HCT116 (cell line): ENCODE results near the gene MYO1F. TPM values are rescaled to one million over a fixed set of nuclear protein-coding genes. Genes with fewer than 3 reads are reported as not detected.

ENCODE experiments used
- ATAC-seq: fragments of 200-7000 bp; cut with Tn5 transposase; 2 replicates; pipeline ENCODE4 v1.9.1; 2020; ENCODE audit warnings: mild to moderate bottlenecking, moderate library complexity
- BruUV-seq: library from RNA; stranded (reverse); fragments of 400-500 nt; replicated peaks from 2 replicates; lab custom pipeline; 2021; lab: Mats Ljungman, UMichigan
- CTCF ChIA-PET: fragments of 300-600 bp; sonication (Branson Sonifier 250); formaldehyde crosslinking; loops from one replicate; lab custom pipeline; 2021; ENCODE audit warnings: antibody characterized with exemption; lab: Charles Lee
- POLR2A ChIA-PET: fragments of 300-600, 350-600 bp; sonication (Branson Sonifier 250); formaldehyde crosslinking; loops from one replicate; lab custom pipeline; 2021; ENCODE audit warnings: antibody characterized with exemption; lab: Charles Lee
- RAD21 ChIA-PET, 2 experiments: fragments of 300-600 bp; sonication (Branson Sonifier 250); formaldehyde crosslinking; loops; one replicate each; lab custom pipeline; 2023; ENCODE audit warnings: low total read pairs in 2 of 2; ENCODE audit not compliant: uncharacterized antibody in 2 of 2, unreplicated experiment in 2 of 2, low non-redundant PET in 1 of 2; lab: Charles Lee
- DNase-seq: peaks from one replicate; pipeline ENCODE4 v3.0.0-alpha.2; 2010; ENCODE audit warnings: low read depth, low spot score
- H2AFZ ChIP-seq: fragments of 200-600 bp; shearing (Covaris generic), sonication (generic); 2 replicates; pipeline ENCODE4 v1.6.1; 2017; ENCODE audit warnings: low read depth, mixed run types, mixed read lengths, antibody characterized with exemption, low read length; ENCODE audit not compliant: poor library complexity, severe bottlenecking
- H3K27ac ChIP-seq: 2 replicates; pipeline ENCODE4 v1.5.1; 2012; ENCODE audit warnings: low read depth, low read length
- H3K27me3 ChIP-seq: fragments of 200-600 bp; sonication (generic); 2 replicates; pipeline ENCODE4 v1.6.1; 2016; ENCODE audit warnings: mixed run types, low read length, mixed read lengths; ENCODE audit not compliant: insufficient read depth
- H3K36me3 ChIP-seq, 2 experiments: fragments of 200-500 bp in 1 of 2; fragments of 200-600 bp in 1 of 2; sonication (Bioruptor generic) in 1 of 2; sonication (generic) in 1 of 2; 2 replicates each; pipeline versions ENCODE4 v1.5.1 to v1.6.1; 2014 to 2016; ENCODE audit warnings: low read length in 2 of 2, inconsistent platforms in 1 of 2, mixed read lengths in 1 of 2, mixed run types in 1 of 2; ENCODE audit not compliant: insufficient read depth in 2 of 2, control insufficient read depth in 1 of 2
- H3K4me1 ChIP-seq, 2 experiments: fragments of 200-600 bp in 1 of 2; sonication (generic) in 1 of 2; 2 replicates each; pipeline versions ENCODE4 v1.5.1 to v1.6.1; 2012 to 2017; ENCODE audit warnings: low read length in 2 of 2, inconsistent platforms in 1 of 2, mild to moderate bottlenecking in 1 of 2, mixed read lengths in 1 of 2, mixed run types in 1 of 2, moderate library complexity in 1 of 2; ENCODE audit not compliant: insufficient read depth in 2 of 2, control insufficient read depth in 1 of 2
- H3K4me2 ChIP-seq: fragments of 200-600 bp; sonication (generic); 2 replicates; pipeline ENCODE4 v1.6.1; 2017; ENCODE audit warnings: mixed run types, low read length, mixed read lengths
- H3K4me3 ChIP-seq, 2 experiments: fragments of 200-600 bp in 1 of 2; sonication (generic) in 1 of 2; replicated peaks in 1 of 2; 2 replicates each; pipeline ENCODE4 v1.5.1; 2011 to 2016; ENCODE audit warnings: low read length in 2 of 2, control low read depth in 1 of 2, low read depth in 1 of 2, mild to moderate bottlenecking in 1 of 2, mixed read lengths in 1 of 2, mixed run types in 1 of 2
- H3K79me2 ChIP-seq: fragments of 200-600 bp; sonication (generic); 2 replicates; pipeline ENCODE4 v1.6.1; 2017; ENCODE audit warnings: mild to moderate bottlenecking, mixed run types, low read length, moderate library complexity, mixed read lengths; ENCODE audit not compliant: insufficient read depth
- H3K9ac ChIP-seq: fragments of 200-600 bp; sonication (generic); 2 replicates; pipeline ENCODE4 v1.6.1; 2016; ENCODE audit warnings: low read length, mixed read lengths
- H3K9me2 ChIP-seq: fragments of 200-600 bp; sonication (generic), shearing (Covaris generic); 2 replicates; pipeline ENCODE4 v1.6.1; 2017; ENCODE audit warnings: mixed run types, mild to moderate bottlenecking, moderate library complexity; ENCODE audit not compliant: insufficient read depth
- H3K9me3 ChIP-seq, 2 experiments: fragments of 200-500 bp in 1 of 2; fragments of 200-600 bp in 1 of 2; sonication (Bioruptor generic) in 1 of 2; sonication (generic) in 1 of 2; 2 replicates each; pipeline ENCODE4 v1.6.1; 2014 to 2017; ENCODE audit warnings: low read length in 2 of 2, mixed read lengths in 2 of 2, inconsistent platforms in 1 of 2, low read depth in 1 of 2, mild to moderate bottlenecking in 1 of 2, mixed run types in 1 of 2, moderate library complexity in 1 of 2; ENCODE audit not compliant: control insufficient read depth in 1 of 2, insufficient read depth in 1 of 2
- H4K20me1 ChIP-seq: fragments of 200-600 bp; sonication (generic), shearing (Covaris generic); 2 replicates; pipeline ENCODE4 v1.6.1; 2017; ENCODE audit warnings: mixed run types, mild to moderate bottlenecking, moderate library complexity; ENCODE audit not compliant: insufficient read depth
- ATF3 ChIP-seq: IDR thresholded peaks from 2 replicates; pipeline ENCODE4 v1.6.1; 2012
- EGR1 ChIP-seq: IDR thresholded peaks from 2 replicates; pipeline ENCODE4 v1.6.1; 2012; ENCODE audit warnings: low read depth
- ELF1 ChIP-seq: IDR thresholded peaks from 2 replicates; pipeline ENCODE4 v1.6.1; 2012; ENCODE audit warnings: low read depth, borderline replicate concordance
- EZH2 ChIP-seq: fragments of 200-600 bp; sonication (generic); IDR thresholded peaks from 2 replicates; pipeline ENCODE4 v1.6.1; 2017; ENCODE audit warnings: antibody characterized with exemption, mixed run types
- EZH2phosphoT487 ChIP-seq: fragments of 200-600 bp; IDR thresholded peaks from 2 replicates; pipeline ENCODE4 v1.6.1; 2018; ENCODE audit warnings: antibody characterized with exemption, borderline replicate concordance
- FOSL1 ChIP-seq: IDR thresholded peaks from 2 replicates; pipeline ENCODE4 v1.6.1; 2012; ENCODE audit warnings: low read depth
- JUND ChIP-seq: IDR thresholded peaks from 2 replicates; pipeline ENCODE4 v1.6.1; 2012
- MAX ChIP-seq: IDR thresholded peaks from 2 replicates; pipeline ENCODE4 v1.6.1; 2012
- POLR2A ChIP-seq: IDR thresholded peaks from 2 replicates; pipeline ENCODE4 v1.7.0; 2011; ENCODE audit warnings: borderline replicate concordance; ENCODE audit not compliant: insufficient read depth, insufficient read length; ENCODE audit errors: extremely low read depth
- RAD21 ChIP-seq: IDR thresholded peaks from 2 replicates; pipeline ENCODE4 v1.6.1; 2012; ENCODE audit warnings: low read depth, mild to moderate bottlenecking
- REST ChIP-seq: IDR thresholded peaks from 2 replicates; pipeline ENCODE4 v1.6.1; 2012; ENCODE audit warnings: low read depth
- SIN3A ChIP-seq: IDR thresholded peaks from 2 replicates; pipeline ENCODE4 v1.6.1; 2012; ENCODE audit warnings: low read depth
- SRF ChIP-seq: IDR thresholded peaks from 2 replicates; pipeline ENCODE4 v1.6.1; 2012; ENCODE audit warnings: low read depth
- TCF7L2 ChIP-seq: IDR thresholded peaks from 2 replicates; pipeline ENCODE4 v1.7.0; 2011; ENCODE audit warnings: borderline replicate concordance, inconsistent platforms; ENCODE audit not compliant: insufficient read depth, insufficient read length; ENCODE audit errors: extremely low read depth
- YY1 ChIP-seq: IDR thresholded peaks from 2 replicates; pipeline ENCODE4 v1.6.1; 2011; ENCODE audit warnings: low read length, low read depth, moderate library complexity, mild to moderate bottlenecking; ENCODE audit not compliant: insufficient replicate concordance; ENCODE audit errors: extremely low read depth
- ZFX ChIP-seq: fragments of 450-650 bp; IDR thresholded peaks from 2 replicates; pipeline ENCODE4 v1.6.1; 2017
- intact Hi-C: fragments of 100-400 bp; cut with micrococcal nuclease; formaldehyde crosslinking; loops from 2 replicates; pipeline ENCODE4 v1.10.0; 2022
- total RNA-seq: library from RNA; stranded (reverse); gene quantifications from one replicate; pipeline ENCODE4 v1.2.1, GENCODE V29; 2021; ENCODE audit not compliant: unreplicated experiment

The MYO1F gene
- total RNA-seq, 1 experiment from 2014 or later: 0.39 TPM

DNA sequence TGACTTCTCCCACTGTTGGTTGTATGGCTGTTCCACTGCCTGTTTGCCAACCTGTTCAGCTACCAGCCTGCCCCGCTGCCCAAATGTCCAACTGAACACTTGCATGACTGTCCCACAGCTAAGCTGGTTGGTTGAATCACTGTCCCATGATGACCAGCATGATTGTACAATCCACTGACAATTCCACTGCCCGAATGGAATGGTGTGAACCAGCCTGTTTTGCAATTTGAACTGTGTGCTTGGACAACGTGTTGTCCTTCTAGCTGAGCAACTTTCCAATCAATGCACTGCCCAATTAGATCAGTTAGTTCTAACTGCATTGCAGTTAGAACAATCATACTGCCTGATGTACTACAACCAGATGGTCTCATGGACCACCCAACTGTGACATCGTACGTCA lies 24.6 kb upstream of the MYO1F start (continued):
- no peak for TF ChIP-seq RAD21
- no peak for TF ChIP-seq YY1
- TF ChIP-seq SRF: no peak
- no peak for TF ChIP-seq SIN3A
- no peak for TF ChIP-seq EZH2phosphoT487

GRCh38 chr19:8600816-8601215 lies 23.6 kb upstream of the MYO1F start:
- no peak for DNase-seq
- Histone ChIP-seq H3K9me3 (peaks cover 0 to 5% of the 10 kb centered on the region in 2 experiments; a peak in 2 of 4 replicates), H3K9me2 (no peaks in the 10 kb centered on the region), H3K9ac (no peak overlapping the region), H4K20me1 (no peaks in the 10 kb centered on the region), H2AFZ (no peak overlapping the region), H3K4me2 (no peak overlapping the region), H3K79me2 (no peaks in the 10 kb centered on the region), H3K27ac (no peak overlapping the region), H3K4me1 (no peaks in the 10 kb centered on the region), H3K36me3 (no peaks in the 10 kb centered on the region), H3K4me3 (no peak overlapping the region), H3K27me3 (no peaks in the 10 kb centered on the region)
- RAD21 ChIA-PET: no interaction called here
- no TSS peak for BruUV-seq
- POLR2A ChIA-PET: no interaction called here
- ATAC-seq: no peak
- intact Hi-C loops: no loop called here
- CTCF ChIA-PET: interaction anchor here (1.5 kb wide), 1 partner anchor 22 kb away, joined by 3 read pairs; no protein-coding TSS in a partner anchor
- TF ChIP-seq TCF7L2 (no peak), ELF1 (no peak)

DNA sequence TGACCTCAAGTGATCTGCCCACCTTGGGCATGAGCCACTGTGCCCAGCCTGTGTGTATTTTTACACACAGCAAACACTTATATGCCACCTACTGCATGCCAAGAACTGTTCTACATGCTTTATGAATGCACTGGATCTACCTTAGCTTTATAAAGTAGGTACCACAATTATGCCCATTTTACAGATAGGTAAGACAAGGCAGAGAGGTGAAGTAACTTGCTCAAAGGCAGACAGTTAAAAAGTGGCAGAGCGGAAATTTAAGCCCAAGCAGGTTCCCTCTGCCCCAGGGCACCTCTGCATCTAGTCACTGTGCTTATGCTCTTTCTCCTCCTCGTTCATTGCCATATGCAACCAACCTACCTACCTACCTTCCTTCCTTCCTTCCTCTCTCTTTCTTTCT lies 22.8 kb upstream of the MYO1F start:
- Histone ChIP-seq H3K27ac (no peak overlapping the region), H3K79me2 (no peaks in the 10 kb centered on the region), H4K20me1 (no peaks in the 10 kb centered on the region), H3K9me3 (peaks cover 0 to 5% of the 10 kb centered on the region in 2 experiments; a peak in 2 of 4 replicates), H3K9me2 (no peaks in the 10 kb centered on the region), H3K9ac (no peak overlapping the region), H2AFZ (no peak overlapping the region), H3K36me3 (no peaks in the 10 kb centered on the region), H3K4me1 (no peaks in the 10 kb centered on the region), H3K4me2 (no peak overlapping the region), H3K4me3 (no peak overlapping the region), H3K27me3 (no peaks in the 10 kb centered on the region)
- ChIA-PET RAD21 (no interaction called here), CTCF (interaction anchor here (1.5 kb wide), 1 partner anchor 21 kb away, joined by 3 read pairs; no protein-coding TSS in a partner anchor), POLR2A (no interaction called here)
- DNase-seq: no peak
- no TSS peak for BruUV-seq
- no peak for ATAC-seq
- intact Hi-C loops: no loop called here
- TF ChIP-seq EZH2phosphoT487: no peak
- no peak for TF ChIP-seq EZH2
- TF ChIP-seq SRF: no peak
- no peak for TF ChIP-seq POLR2A
- no peak for TF ChIP-seq JUND
- TF ChIP-seq REST: no peak
- TF ChIP-seq MAX: no peak
- no peak for TF ChIP-seq FOSL1
- TF ChIP-seq ELF1: no peak
- no peak for TF ChIP-seq SIN3A
- no peak for TF ChIP-seq ZFX
- no peak for TF ChIP-seq ATF3
- no peak for TF ChIP-seq YY1
- no peak for TF ChIP-seq EGR1
- TF ChIP-seq TCF7L2: no peak
